ENCODE results near the gene NCK2.

GRCh38 chr2:105756435-105756834, 11.7 kb downstream of the NCK2 start:
- no peak for TF ChIP-seq ZNF274 (IDR thresholded peaks at IDR 0.05; ENCODE audit: low read depth, low read length)
- no peak for TF ChIP-seq YY1 (IDR thresholded peaks at IDR 0.05; ENCODE audit: insufficient read depth, insufficient read length)
